ENCODE data around the gene CABP5. TPM values are rescaled to one million over a fixed set of nuclear protein-coding genes. Genes with fewer than 3 reads are reported as not detected.
"Not testable (repeated sequence)": the region's sequence is repeated elsewhere in the genome, so short reads cannot be mapped to it uniquely, and the experiment has no call there.

Gene CABP5
- total and polyA plus RNA-seq, 11 donors, result not detected

DNA sequence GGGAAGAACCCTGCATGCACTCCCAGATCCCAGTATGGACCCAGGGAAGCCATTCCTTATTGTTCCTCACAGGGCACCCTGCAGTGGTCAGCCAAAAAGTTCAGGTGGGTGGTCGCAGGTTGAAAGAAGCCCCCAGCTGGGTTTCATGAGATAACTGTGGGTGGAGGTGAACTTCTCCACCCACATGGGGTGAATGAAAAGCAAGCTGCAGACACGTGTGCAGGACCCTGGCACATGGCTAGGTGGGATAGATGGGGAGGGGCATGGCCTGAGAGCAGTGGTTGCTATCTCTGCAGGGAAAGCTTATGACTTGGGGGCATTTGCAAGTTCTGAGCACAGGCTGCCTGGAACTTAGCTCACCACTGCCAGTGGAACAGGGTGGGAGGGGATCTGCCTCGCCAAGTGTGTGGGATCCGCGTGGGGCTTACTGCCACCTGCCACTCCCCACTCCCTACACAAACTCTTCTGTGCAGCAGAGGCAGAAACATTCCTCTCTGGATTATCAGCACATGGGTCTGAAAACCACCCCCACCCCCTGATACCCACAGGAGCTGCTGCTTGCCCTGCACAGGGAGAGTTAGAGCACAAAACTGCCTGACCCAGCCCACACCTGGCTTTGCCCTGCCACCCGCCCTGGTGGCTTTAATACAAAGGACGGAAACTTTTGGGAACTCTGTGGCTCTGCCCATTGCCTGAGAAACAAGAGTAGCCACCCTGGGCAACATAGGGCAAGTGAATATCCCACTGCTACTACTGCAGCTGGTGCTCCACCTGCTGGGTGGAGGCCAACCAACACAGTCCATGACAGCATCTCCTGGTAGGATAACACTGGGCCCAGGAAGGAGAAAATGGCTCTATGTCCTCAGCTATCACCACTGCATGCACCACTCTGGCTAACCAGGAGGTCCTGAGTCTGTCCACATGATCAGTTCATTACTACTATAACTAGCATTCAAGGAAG, 42.3 kb upstream of the CABP5 start:
- Histone ChIP-seq H3K36me3 (peaks cover 0 to 13% (median 4%) of the 10 kb centered on the region in 9 donors), H3K4me1 (no peaks in the 10 kb centered on the region), H3K9me3 (no peaks in the 10 kb centered on the region), H3K4me3 (no peak overlapping the region), H3K27me3 (no peaks in the 10 kb centered on the region), H3K27ac (no peak overlapping the region)
- 93 to 99% (median 95%) methylated on average over 6 to 7 of the region's 7 CpGs for WGBS, 4 donors
- ATAC-seq, result no peak
- no peak for DNase-seq
- no peak for TF ChIP-seq POLR2A (IDR thresholded peaks at IDR 0.05)
- TF ChIP-seq, protein P1, sequence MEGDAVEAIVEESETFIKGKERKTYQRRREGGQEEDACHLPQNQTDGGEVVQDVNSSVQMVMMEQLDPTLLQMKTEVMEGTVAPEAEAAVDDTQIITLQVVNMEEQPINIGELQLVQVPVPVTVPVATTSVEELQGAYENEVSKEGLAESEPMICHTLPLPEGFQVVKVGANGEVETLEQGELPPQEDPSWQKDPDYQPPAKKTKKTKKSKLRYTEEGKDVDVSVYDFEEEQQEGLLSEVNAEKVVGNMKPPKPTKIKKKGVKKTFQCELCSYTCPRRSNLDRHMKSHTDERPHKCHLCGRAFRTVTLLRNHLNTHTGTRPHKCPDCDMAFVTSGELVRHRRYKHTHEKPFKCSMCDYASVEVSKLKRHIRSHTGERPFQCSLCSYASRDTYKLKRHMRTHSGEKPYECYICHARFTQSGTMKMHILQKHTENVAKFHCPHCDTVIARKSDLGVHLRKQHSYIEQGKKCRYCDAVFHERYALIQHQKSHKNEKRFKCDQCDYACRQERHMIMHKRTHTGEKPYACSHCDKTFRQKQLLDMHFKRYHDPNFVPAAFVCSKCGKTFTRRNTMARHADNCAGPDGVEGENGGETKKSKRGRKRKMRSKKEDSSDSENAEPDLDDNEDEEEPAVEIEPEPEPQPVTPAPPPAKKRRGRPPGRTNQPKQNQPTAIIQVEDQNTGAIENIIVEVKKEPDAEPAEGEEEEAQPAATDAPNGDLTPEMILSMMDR (IDR thresholded peaks at IDR 0.05), result no peak
- intact Hi-C loops (cut with DNase I), result no loop called here

DNA sequence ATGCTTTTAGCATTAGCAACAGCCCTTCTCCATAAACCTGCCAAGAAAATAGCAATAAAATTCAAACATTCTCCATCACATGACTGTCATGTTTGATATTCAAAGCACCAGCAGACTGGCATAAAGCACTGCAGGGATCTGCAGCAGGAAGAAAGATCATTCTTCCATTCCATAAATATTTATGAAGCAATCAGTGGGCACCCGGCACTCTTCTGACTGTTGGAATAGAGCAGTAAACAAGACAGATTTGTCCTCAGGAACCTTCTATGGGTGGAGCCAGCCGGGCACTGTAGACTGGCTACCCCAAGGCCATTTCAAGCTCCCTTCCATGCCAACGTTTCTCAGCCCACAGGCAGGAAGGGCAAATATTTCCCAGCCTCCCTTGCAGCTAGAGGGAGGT, 41.2 kb upstream of the CABP5 start:
- no peak overlapping the region for H3K27ac ChIP-seq
- no peak for ATAC-seq
- no peaks in the 10 kb centered on the region for H3K27me3 ChIP-seq
- 72 to 89% (median 78%) methylated on average over 3 of the region's 3 CpGs for WGBS, 4 donors
- no peaks in the 10 kb centered on the region for H3K9me3 ChIP-seq
- H3K4me1 ChIP-seq, result no peaks in the 10 kb centered on the region
- TF ChIP-seq, protein P1 (IDR thresholded peaks at IDR 0.05), result no peak
- no peak for TF ChIP-seq POLR2A (IDR thresholded peaks at IDR 0.05)
- peaks cover 0 to 13% (median 4%) of the 10 kb centered on the region in 9 donors for H3K36me3 ChIP-seq
- H3K4me3 ChIP-seq, result no peak overlapping the region
- intact Hi-C loops (cut with DNase I), result no loop called here
- DNase-seq, result no peak

DNA sequence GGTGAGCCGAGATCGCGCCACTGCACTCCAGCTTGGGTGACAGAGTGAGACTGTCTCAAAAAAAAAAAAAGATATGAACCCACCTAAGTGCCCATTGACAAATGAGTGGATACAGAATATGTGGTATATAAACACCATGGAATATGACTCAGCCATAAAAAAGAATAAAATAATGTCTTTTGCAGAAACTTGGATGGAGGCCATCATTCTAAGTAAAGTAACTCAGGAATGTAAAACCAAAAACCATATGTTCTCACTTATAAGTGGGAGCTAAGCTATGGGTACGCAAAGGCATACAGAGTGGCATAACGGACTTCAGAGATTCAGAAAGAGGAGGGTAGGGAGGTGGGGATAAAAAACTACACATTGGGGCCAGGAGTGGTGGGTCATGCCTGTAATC, 37.2 kb upstream of the CABP5 start:
- H3K4me1 ChIP-seq, result no peaks in the 10 kb centered on the region
- intact Hi-C loops (cut with DNase I), result no loop called here
- no peaks in the 10 kb centered on the region for H3K9me3 ChIP-seq
- peaks cover 0 to 26% (median 13%) of the 10 kb centered on the region in 9 donors for H3K36me3 ChIP-seq
- no peaks in the 10 kb centered on the region for H3K27me3 ChIP-seq
- no peak overlapping the region for H3K27ac ChIP-seq
- DNase-seq, result no peak
- TF ChIP-seq POLR2A (IDR thresholded peaks at IDR 0.05), result no peak
- TF ChIP-seq, protein P1 (IDR thresholded peaks at IDR 0.05), result no peak
- no peak for ATAC-seq
- no peak overlapping the region for H3K4me3 ChIP-seq
- 92 to 94% (median 93%) methylated on average over 5 of the region's 5 CpGs for WGBS, 4 donors

DNA sequence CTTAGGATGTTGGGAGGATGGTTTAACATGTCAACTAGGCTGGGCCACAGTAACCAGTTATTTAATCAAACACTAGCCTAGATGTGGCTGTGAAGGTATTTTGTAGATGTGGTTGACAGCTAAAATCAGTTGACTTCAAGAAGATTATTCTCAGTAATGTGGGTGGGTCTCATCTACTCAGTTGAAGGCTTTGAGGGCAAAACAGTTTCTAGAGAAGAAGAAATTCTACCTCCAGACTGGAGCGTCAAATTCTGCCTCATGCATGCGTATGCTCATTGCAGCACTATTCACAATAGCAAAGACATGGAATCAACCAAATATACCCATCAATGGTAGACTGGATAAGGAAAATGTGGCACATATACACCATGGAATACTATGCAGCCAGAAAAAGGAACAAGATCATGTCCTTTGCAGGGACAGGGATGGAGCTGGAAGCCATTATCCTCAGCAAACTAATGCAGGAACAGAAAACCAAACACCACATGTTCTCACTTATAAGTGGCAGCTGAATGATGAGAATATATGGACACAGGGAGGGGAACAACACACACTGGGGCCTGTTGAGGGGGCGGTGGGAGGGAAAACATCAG, 26.4 kb upstream of the CABP5 start:
- H3K27ac ChIP-seq; H3K4me1 ChIP-seq; ATAC-seq; H3K9me3 ChIP-seq; H3K27me3 ChIP-seq; DNase-seq; H3K4me3 ChIP-seq; intact Hi-C loops (cut with DNase I): not testable (repeated sequence)
- peaks cover 0 to 56% (median 47%) of the 10 kb centered on the region in 9 donors for H3K36me3 ChIP-seq
- 94 to 100% (median 95%) methylated on average over 3 of the region's 3 CpGs for WGBS, 4 donors

Data from heart left ventricle (tissue), 16 donors.